Measurements from ENCODE around the gene ING1. TPM values are rescaled to one million over a fixed set of nuclear protein-coding genes. Genes with fewer than 3 reads are reported as not detected.

ING1 gene
- total and polyA plus RNA-seq, 4 donors, result 7.4 to 16.8 (median 10.6) TPM

GRCh38 chr13:110746438-110746837 is 32.9 kb downstream of the ING1 start:
- Histone ChIP-seq H3K27me3 (ENCODE audit: control insufficient read depth in 1 of 2, insufficient read depth in 2 of 2, low read length in 1 of 2) (no peaks in the 10 kb centered on the region), H3K27ac (ENCODE audit: low read depth in 1 of 2, low read length in 2 of 2) (no peak overlapping the region), H3K36me3 (ENCODE audit: control insufficient read depth in 1 of 2, insufficient read depth in 2 of 2, low read length in 1 of 2) (no peaks in the 10 kb centered on the region), H3K9me3 (ENCODE audit: control insufficient read depth, low read length) (no peaks in the 10 kb centered on the region), H3K4me3 (ENCODE audit: low read length in 2 of 2) (no peak overlapping the region), H3K4me1 (ENCODE audit: control insufficient read depth in 1 of 2, insufficient read depth in 2 of 2, low read length in 2 of 2) (no peaks in the 10 kb centered on the region)
- ATAC-seq (ENCODE audit: low FRiP score) (no peak), DNase-seq (no peak)
- WGBS, 2 donors, result 92 to 93% methylated on average over 1 of the region's 1 CpG
- intact Hi-C loops (cut with DNase I), result no loop called here

GRCh38 chr13:110748271-110748670 is 34.8 kb downstream of the ING1 start:
- no peak overlapping the region for H3K4me3 ChIP-seq (ENCODE audit: low read length in 2 of 2)
- no peak overlapping the region for H3K27ac ChIP-seq (ENCODE audit: low read depth in 1 of 2, low read length in 2 of 2)
- DNase-seq (no peak), ATAC-seq (ENCODE audit: low FRiP score) (no peak)
- no peaks in the 10 kb centered on the region for H3K36me3 ChIP-seq (ENCODE audit: control insufficient read depth in 1 of 2, insufficient read depth in 2 of 2, low read length in 1 of 2)
- intact Hi-C loops (cut with DNase I), result no loop called here
- H3K9me3 ChIP-seq (ENCODE audit: control insufficient read depth, low read length), result no peaks in the 10 kb centered on the region
- 83 to 85% methylated on average over 4 of the region's 4 CpGs for WGBS, 2 donors
- no peaks in the 10 kb centered on the region for H3K4me1 ChIP-seq (ENCODE audit: control insufficient read depth in 1 of 2, insufficient read depth in 2 of 2, low read length in 2 of 2)
- no peaks in the 10 kb centered on the region for H3K27me3 ChIP-seq (ENCODE audit: control insufficient read depth in 1 of 2, insufficient read depth in 2 of 2, low read length in 1 of 2)

- DNase-seq (no peak), ATAC-seq (ENCODE audit: low FRiP score) (no peak)
- 22 to 23% methylated on average over 3 of the region's 3 CpGs for WGBS, 2 donors
- Histone ChIP-seq H3K27me3 (ENCODE audit: control insufficient read depth in 1 of 2, insufficient read depth in 2 of 2, low read length in 1 of 2) (no peaks in the 10 kb centered on the region), H3K36me3 (ENCODE audit: control insufficient read depth in 1 of 2, insufficient read depth in 2 of 2, low read length in 1 of 2) (no peaks in the 10 kb centered on the region), H3K4me1 (ENCODE audit: control insufficient read depth in 1 of 2, insufficient read depth in 2 of 2, low read length in 2 of 2) (no peaks in the 10 kb centered on the region), H3K9me3 (ENCODE audit: control insufficient read depth, low read length) (no peaks in the 10 kb centered on the region), H3K4me3 (ENCODE audit: low read length in 2 of 2) (no peak overlapping the region), H3K27ac (ENCODE audit: low read depth in 1 of 2, low read length in 2 of 2) (no peak overlapping the region)
- intact Hi-C loops (cut with DNase I), result no loop called here
Observed at GRCh38 chr13:110756219-110756631, 42.7 kb downstream of the ING1 start.

GRCh38 chr13:110757296-110757695 is 43.8 kb downstream of the ING1 start:
- Histone ChIP-seq H3K9me3 (ENCODE audit: control insufficient read depth, low read length) (no peaks in the 10 kb centered on the region), H3K4me3 (ENCODE audit: low read length in 2 of 2) (no peak overlapping the region), H3K27ac (ENCODE audit: low read depth in 1 of 2, low read length in 2 of 2) (no peak overlapping the region), H3K36me3 (ENCODE audit: control insufficient read depth in 1 of 2, insufficient read depth in 2 of 2, low read length in 1 of 2) (no peaks in the 10 kb centered on the region), H3K27me3 (ENCODE audit: control insufficient read depth in 1 of 2, insufficient read depth in 2 of 2, low read length in 1 of 2) (no peaks in the 10 kb centered on the region), H3K4me1 (ENCODE audit: control insufficient read depth in 1 of 2, insufficient read depth in 2 of 2, low read length in 2 of 2) (no peaks in the 10 kb centered on the region)
- DNase-seq (no peak), ATAC-seq (ENCODE audit: low FRiP score) (no peak)
- WGBS, 2 donors, result 95 to 96% methylated on average over 14 of the region's 14 CpGs
- intact Hi-C loops (cut with DNase I), result no loop called here

DNA sequence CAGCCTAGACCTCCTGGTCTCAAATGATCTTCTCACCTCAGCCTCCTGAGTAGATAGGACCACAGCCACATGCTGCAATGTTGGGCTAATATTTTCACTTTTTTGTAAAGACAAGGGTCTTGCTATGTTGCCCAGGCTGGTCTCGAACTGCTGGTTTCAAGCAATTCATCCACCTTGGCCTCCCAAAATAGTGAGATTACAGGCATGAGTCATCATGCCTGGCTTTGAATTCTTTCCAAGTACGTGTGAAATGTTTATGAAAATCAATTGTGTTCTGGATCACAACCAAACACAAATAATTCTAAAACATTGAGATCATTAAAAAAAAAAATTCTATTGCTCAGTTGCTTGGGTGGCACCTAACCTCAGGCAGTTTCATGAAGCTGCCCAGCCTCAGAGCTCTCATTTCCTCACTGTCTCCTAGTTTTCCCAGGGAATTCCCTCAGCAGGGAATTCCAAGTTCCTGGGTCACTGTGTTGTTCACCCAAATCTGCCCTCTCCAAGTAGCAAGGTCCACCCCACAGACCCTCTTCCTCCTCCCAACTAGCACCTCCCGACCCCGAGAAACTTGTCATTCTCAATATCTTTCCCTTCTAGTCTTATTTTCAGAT is 44.8 kb downstream of the ING1 start:
- H3K9me3 ChIP-seq (ENCODE audit: control insufficient read depth, low read length), result no peaks in the 10 kb centered on the region
- no peaks in the 10 kb centered on the region for H3K27me3 ChIP-seq (ENCODE audit: control insufficient read depth in 1 of 2, insufficient read depth in 2 of 2, low read length in 1 of 2)
- no peak overlapping the region for H3K4me3 ChIP-seq (ENCODE audit: low read length in 2 of 2)
- no peaks in the 10 kb centered on the region for H3K4me1 ChIP-seq (ENCODE audit: control insufficient read depth in 1 of 2, insufficient read depth in 2 of 2, low read length in 2 of 2)
- H3K27ac ChIP-seq (ENCODE audit: low read depth in 1 of 2, low read length in 2 of 2), result no peak overlapping the region
- 62 to 63% methylated on average over 4 of the region's 4 CpGs for WGBS, 2 donors
- ATAC-seq (ENCODE audit: low FRiP score), result no peak
- intact Hi-C loops (cut with DNase I), result no loop called here
- DNase-seq, result no peak
- H3K36me3 ChIP-seq (ENCODE audit: control insufficient read depth in 1 of 2, insufficient read depth in 2 of 2, low read length in 1 of 2), result no peaks in the 10 kb centered on the region

- Histone ChIP-seq H3K27ac (ENCODE audit: low read depth in 1 of 2, low read length in 2 of 2) (no peak overlapping the region), H3K27me3 (ENCODE audit: control insufficient read depth in 1 of 2, insufficient read depth in 2 of 2, low read length in 1 of 2) (no peaks in the 10 kb centered on the region), H3K36me3 (ENCODE audit: control insufficient read depth in 1 of 2, insufficient read depth in 2 of 2, low read length in 1 of 2) (no peaks in the 10 kb centered on the region), H3K4me1 (ENCODE audit: control insufficient read depth in 1 of 2, insufficient read depth in 2 of 2, low read length in 2 of 2) (no peaks in the 10 kb centered on the region), H3K4me3 (ENCODE audit: low read length in 2 of 2) (no peak overlapping the region), H3K9me3 (ENCODE audit: control insufficient read depth, low read length) (no peaks in the 10 kb centered on the region)
- no peak for ATAC-seq (ENCODE audit: low FRiP score)
- intact Hi-C loops (cut with DNase I), result no loop called here
- 89 to 91% methylated on average over 4 of the region's 4 CpGs for WGBS, 2 donors
- no peak for DNase-seq
Observed at GRCh38 chr13:110759710-110760109, 46.2 kb downstream of the ING1 start.

GRCh38 chr13:110760611-110761010 is 47.1 kb downstream of the ING1 start:
- WGBS, 2 donors, result 76 to 79% methylated on average over 6 of the region's 6 CpGs
- H3K36me3 ChIP-seq (ENCODE audit: control insufficient read depth in 1 of 2, insufficient read depth in 2 of 2, low read length in 1 of 2), result no peaks in the 10 kb centered on the region
- H3K27ac ChIP-seq (ENCODE audit: low read depth in 1 of 2, low read length in 2 of 2), result no peak overlapping the region
- ATAC-seq (ENCODE audit: low FRiP score), result no peak
- H3K27me3 ChIP-seq (ENCODE audit: control insufficient read depth in 1 of 2, insufficient read depth in 2 of 2, low read length in 1 of 2), result no peaks in the 10 kb centered on the region
- no peaks in the 10 kb centered on the region for H3K4me1 ChIP-seq (ENCODE audit: control insufficient read depth in 1 of 2, insufficient read depth in 2 of 2, low read length in 2 of 2)
- DNase-seq, result no peak
- no peaks in the 10 kb centered on the region for H3K9me3 ChIP-seq (ENCODE audit: control insufficient read depth, low read length)
- no peak overlapping the region for H3K4me3 ChIP-seq (ENCODE audit: low read length in 2 of 2)
- intact Hi-C loops (cut with DNase I), result no loop called here

DNA sequence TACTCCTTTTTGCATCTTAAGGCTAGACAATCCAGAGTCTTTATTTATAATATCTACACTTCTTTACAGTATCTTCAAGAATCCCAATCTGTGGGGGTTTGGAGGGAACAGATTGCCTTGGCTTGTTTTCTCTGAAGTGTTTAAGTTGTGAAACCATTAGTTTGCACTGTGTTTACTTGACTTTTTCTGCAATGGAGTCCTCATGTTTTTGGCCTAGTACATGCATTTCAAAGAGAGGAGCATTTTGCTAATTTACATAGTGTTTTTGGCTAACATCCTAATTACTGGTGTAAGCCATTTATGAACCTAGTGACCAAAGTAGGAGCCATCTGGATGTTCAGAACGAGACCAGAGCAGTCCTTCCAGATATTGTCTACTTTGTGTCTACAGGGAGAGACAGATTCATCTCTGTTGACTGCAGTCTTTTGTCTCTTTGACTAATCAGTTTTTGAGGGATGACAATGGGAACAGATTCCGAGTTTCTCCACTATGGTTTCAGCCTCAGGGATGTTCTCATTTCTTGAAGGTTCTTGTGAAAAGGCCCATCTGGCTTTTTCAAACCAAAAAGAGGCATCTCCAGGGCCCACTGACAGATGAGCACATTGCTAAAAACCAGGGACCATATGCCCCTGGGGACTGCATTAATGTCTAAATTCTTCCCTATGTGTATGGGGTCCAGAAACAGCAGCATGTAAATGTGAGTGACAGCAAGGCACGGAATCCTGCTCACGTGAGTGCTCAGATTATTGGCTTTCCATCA is 53.4 kb downstream of the ING1 start:
- no peak for ATAC-seq (ENCODE audit: low FRiP score)
- WGBS, 2 donors, result 78 to 79% methylated on average over 4 of the region's 4 CpGs
- H3K27me3 ChIP-seq (ENCODE audit: control insufficient read depth in 1 of 2, insufficient read depth in 2 of 2, low read length in 1 of 2), result no peaks in the 10 kb centered on the region

DNA sequence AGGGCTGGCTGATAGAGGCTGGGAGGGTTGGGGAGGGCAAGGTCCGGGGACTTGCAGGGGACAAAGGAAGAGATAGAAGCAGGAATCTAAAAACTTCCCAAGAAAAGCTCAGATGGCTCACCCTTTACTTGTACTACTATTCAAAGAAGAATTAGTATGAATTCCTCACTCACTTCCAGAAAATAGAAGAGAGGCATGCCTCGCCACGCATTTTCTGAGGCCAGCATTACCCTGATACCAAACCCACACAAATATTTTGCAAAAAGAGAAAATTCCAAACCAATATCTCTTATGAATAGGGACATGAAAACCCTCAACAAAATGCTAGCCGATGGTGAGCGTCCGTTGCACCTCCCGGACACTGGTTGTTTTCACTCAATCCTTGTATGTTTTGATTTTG is 54.0 kb downstream of the ING1 start:
- Histone ChIP-seq H3K9me3 (ENCODE audit: control insufficient read depth, low read length) (no peaks in the 10 kb centered on the region), H3K36me3 (ENCODE audit: control insufficient read depth in 1 of 2, insufficient read depth in 2 of 2, low read length in 1 of 2) (no peaks in the 10 kb centered on the region), H3K27me3 (ENCODE audit: control insufficient read depth in 1 of 2, insufficient read depth in 2 of 2, low read length in 1 of 2) (no peaks in the 10 kb centered on the region), H3K4me1 (ENCODE audit: control insufficient read depth in 1 of 2, insufficient read depth in 2 of 2, low read length in 2 of 2) (no peaks in the 10 kb centered on the region), H3K27ac (ENCODE audit: low read depth in 1 of 2, low read length in 2 of 2) (no peak overlapping the region), H3K4me3 (ENCODE audit: low read length in 2 of 2) (no peak overlapping the region)
- DNase-seq, result no peak
- WGBS, 2 donors, result 27 to 39% methylated on average over 7 of the region's 7 CpGs
- intact Hi-C loops (cut with DNase I), result no loop called here
- ATAC-seq (ENCODE audit: low FRiP score), result no peak

More for the DNA sequence above, 53.4 kb downstream of the ING1 start:
- no peak for DNase-seq
- H3K27ac ChIP-seq (ENCODE audit: low read depth in 1 of 2, low read length in 2 of 2), result no peak overlapping the region
- intact Hi-C loops (cut with DNase I), result no loop called here
- H3K4me1 ChIP-seq (ENCODE audit: control insufficient read depth in 1 of 2, insufficient read depth in 2 of 2, low read length in 2 of 2), result no peaks in the 10 kb centered on the region
- no peak overlapping the region for H3K4me3 ChIP-seq (ENCODE audit: low read length in 2 of 2)
- H3K36me3 ChIP-seq (ENCODE audit: control insufficient read depth in 1 of 2, insufficient read depth in 2 of 2, low read length in 1 of 2), result no peaks in the 10 kb centered on the region
- no peaks in the 10 kb centered on the region for H3K9me3 ChIP-seq (ENCODE audit: control insufficient read depth, low read length)
